Measurements from ENCODE around the gene RO60.

RO60 gene

GRCh38 chr1:193086342-193086741 is 26.9 kb downstream of the RO60 start:
- no peak overlapping the region for H2BK5ac ChIP-seq (ENCODE audit: low read depth, low read length, poor library complexity)
- no peak overlapping the region for H3K14ac ChIP-seq (ENCODE audit: low read length)
- H3K27ac ChIP-seq (ENCODE audit: low read depth, low read length) = no peak overlapping the region
- no peak overlapping the region for H3K4ac ChIP-seq (ENCODE audit: low read depth, low read length)
- H3K79me2 ChIP-seq (ENCODE audit: control insufficient read depth, insufficient read depth, low read length, poor library complexity) = no peaks in the 10 kb centered on the region
- no peak overlapping the region for H3K23ac ChIP-seq (ENCODE audit: low read length)
- no peak overlapping the region for H4K91ac ChIP-seq (ENCODE audit: low read depth, low read length)
- no peak overlapping the region for H2BK12ac ChIP-seq (ENCODE audit: low read length)
- no peak overlapping the region for H3K4me3 ChIP-seq (ENCODE audit: low read depth, low read length)
- no peak overlapping the region for H3K4me2 ChIP-seq (ENCODE audit: low read length)
- no peak overlapping the region for H3K18ac ChIP-seq (ENCODE audit: low read length)
- no CpG with 5 or more reads among the region's 3 CpGs for WGBS (ENCODE audit: extremely low coverage, insufficient coverage, insufficient read length)
- H2AK5ac ChIP-seq (ENCODE audit: low read length) = no peak overlapping the region
- H2AFZ ChIP-seq (ENCODE audit: insufficient read depth, low read length, poor library complexity) = no peak overlapping the region
- no peaks in the 10 kb centered on the region for H3K4me1 ChIP-seq (ENCODE audit: control insufficient read depth in 1 of 2, insufficient read depth in 2 of 2, low read length in 2 of 2)
- H3K9me3 ChIP-seq (ENCODE audit: insufficient read depth, low read depth, low read length) = no peaks in the 10 kb centered on the region
- no peak overlapping the region for H2BK120ac ChIP-seq (ENCODE audit: insufficient read depth, low read length, poor library complexity)
- H3K79me1 ChIP-seq (ENCODE audit: low read length) = no peaks in the 10 kb centered on the region
- DNase-seq = no peak
- H4K12ac ChIP-seq (ENCODE audit: low read depth, low read length) = no peak overlapping the region
- H3K9ac ChIP-seq (ENCODE audit: low read length) = no peak overlapping the region
- H3K36me3 ChIP-seq (ENCODE audit: control insufficient read depth in 1 of 2, insufficient read depth in 2 of 2, low read length in 2 of 2) = peaks cover 6 to 10% of the 10 kb centered on the region in 2 experiments
- no peak overlapping the region for H4K8ac ChIP-seq (ENCODE audit: low read depth, low read length)
- no peaks in the 10 kb centered on the region for H3K27me3 ChIP-seq (ENCODE audit: insufficient read depth, low read length)

- H3K4ac ChIP-seq (ENCODE audit: low read depth, low read length) = no peak overlapping the region
- H3K18ac ChIP-seq (ENCODE audit: low read length) = no peak overlapping the region
- no peaks in the 10 kb centered on the region for H3K79me1 ChIP-seq (ENCODE audit: low read length)
- no peak overlapping the region for H2BK120ac ChIP-seq (ENCODE audit: insufficient read depth, low read length, poor library complexity)
- H3K9me3 ChIP-seq (ENCODE audit: insufficient read depth, low read depth, low read length) = no peaks in the 10 kb centered on the region
- no peak overlapping the region for H4K91ac ChIP-seq (ENCODE audit: low read depth, low read length)
- H2BK5ac ChIP-seq (ENCODE audit: low read depth, low read length, poor library complexity) = no peak overlapping the region
- no peak overlapping the region for H2AFZ ChIP-seq (ENCODE audit: insufficient read depth, low read length, poor library complexity)
- no peak overlapping the region for H3K4me3 ChIP-seq (ENCODE audit: low read depth, low read length)
- peaks cover 3 to 7% of the 10 kb centered on the region in 2 experiments for H3K36me3 ChIP-seq (ENCODE audit: control insufficient read depth in 1 of 2, insufficient read depth in 2 of 2, low read length in 2 of 2)
- no peak overlapping the region for H3K27ac ChIP-seq (ENCODE audit: low read depth, low read length)
- no peak overlapping the region for H3K23ac ChIP-seq (ENCODE audit: low read length)
- no peak for DNase-seq
- no peaks in the 10 kb centered on the region for H3K4me1 ChIP-seq (ENCODE audit: control insufficient read depth in 1 of 2, insufficient read depth in 2 of 2, low read length in 2 of 2)
- H4K12ac ChIP-seq (ENCODE audit: low read depth, low read length) = no peak overlapping the region
- no peak overlapping the region for H2AK5ac ChIP-seq (ENCODE audit: low read length)
- H3K4me2 ChIP-seq (ENCODE audit: low read length) = no peak overlapping the region
- no CpG with 5 or more reads among the region's 3 CpGs for WGBS (ENCODE audit: extremely low coverage, insufficient coverage, insufficient read length)
- H2BK12ac ChIP-seq (ENCODE audit: low read length) = no peak overlapping the region
- H4K8ac ChIP-seq (ENCODE audit: low read depth, low read length) = no peak overlapping the region
- no peak overlapping the region for H3K9ac ChIP-seq (ENCODE audit: low read length)
- H3K14ac ChIP-seq (ENCODE audit: low read length) = no peak overlapping the region
- no peaks in the 10 kb centered on the region for H3K79me2 ChIP-seq (ENCODE audit: control insufficient read depth, insufficient read depth, low read length, poor library complexity)
- no peaks in the 10 kb centered on the region for H3K27me3 ChIP-seq (ENCODE audit: insufficient read depth, low read length)
Observed at GRCh38 chr1:193087893-193088292, 28.5 kb downstream of the RO60 start.

GRCh38 chr1:193090865-193091264 is 31.5 kb downstream of the RO60 start:
- Histone ChIP-seq H2BK120ac (ENCODE audit: insufficient read depth, low read length, poor library complexity) (no peak overlapping the region), H3K4ac (ENCODE audit: low read depth, low read length) (no peak overlapping the region), H3K14ac (ENCODE audit: low read length) (no peak overlapping the region), H3K79me1 (ENCODE audit: low read length) (no peaks in the 10 kb centered on the region), H3K9ac (ENCODE audit: low read length) (no peak overlapping the region), H3K9me3 (ENCODE audit: insufficient read depth, low read depth, low read length) (no peaks in the 10 kb centered on the region), H3K27ac (ENCODE audit: low read depth, low read length) (no peak overlapping the region), H4K8ac (ENCODE audit: low read depth, low read length) (no peak overlapping the region), H2AK5ac (ENCODE audit: low read length) (no peak overlapping the region), H2AFZ (ENCODE audit: insufficient read depth, low read length, poor library complexity) (no peak overlapping the region), H4K91ac (ENCODE audit: low read depth, low read length) (no peak overlapping the region), H3K4me3 (ENCODE audit: low read depth, low read length) (no peak overlapping the region), H3K4me2 (ENCODE audit: low read length) (no peak overlapping the region), H3K36me3 (ENCODE audit: control insufficient read depth in 1 of 2, insufficient read depth in 2 of 2, low read length in 2 of 2) (peaks cover 6 to 8% of the 10 kb centered on the region in 2 experiments), H3K79me2 (ENCODE audit: control insufficient read depth, insufficient read depth, low read length, poor library complexity) (no peaks in the 10 kb centered on the region), H3K4me1 (ENCODE audit: control insufficient read depth in 1 of 2, insufficient read depth in 2 of 2, low read length in 2 of 2) (no peaks in the 10 kb centered on the region), H3K23ac (ENCODE audit: low read length) (no peak overlapping the region), H3K18ac (ENCODE audit: low read length) (no peak overlapping the region), H2BK5ac (ENCODE audit: low read depth, low read length, poor library complexity) (no peak overlapping the region), H2BK12ac (ENCODE audit: low read length) (no peak overlapping the region), H3K27me3 (ENCODE audit: insufficient read depth, low read length) (no peaks in the 10 kb centered on the region), H4K12ac (ENCODE audit: low read depth, low read length) (no peak overlapping the region)
- DNase-seq = no peak
- WGBS (ENCODE audit: extremely low coverage, insufficient coverage, insufficient read length) = no CpG with 5 or more reads among the region's 1 CpG

GRCh38 chr1:193094112-193094511 is 34.7 kb downstream of the RO60 start:
- no peaks in the 10 kb centered on the region for H3K9me3 ChIP-seq (ENCODE audit: insufficient read depth, low read depth, low read length)
- no peak for DNase-seq
- no peak overlapping the region for H3K18ac ChIP-seq (ENCODE audit: low read length)
- H3K79me2 ChIP-seq (ENCODE audit: control insufficient read depth, insufficient read depth, low read length, poor library complexity) = no peaks in the 10 kb centered on the region
- H3K23ac ChIP-seq (ENCODE audit: low read length) = no peak overlapping the region
- peaks cover 11% of the 10 kb centered on the region in 2 experiments for H3K36me3 ChIP-seq (ENCODE audit: control insufficient read depth in 1 of 2, insufficient read depth in 2 of 2, low read length in 2 of 2)
- no peak overlapping the region for H3K14ac ChIP-seq (ENCODE audit: low read length)
- H4K8ac ChIP-seq (ENCODE audit: low read depth, low read length) = no peak overlapping the region
- no peak overlapping the region for H2BK120ac ChIP-seq (ENCODE audit: insufficient read depth, low read length, poor library complexity)
- no peak overlapping the region for H2AK5ac ChIP-seq (ENCODE audit: low read length)
- H2BK5ac ChIP-seq (ENCODE audit: low read depth, low read length, poor library complexity) = no peak overlapping the region
- no peak overlapping the region for H2AFZ ChIP-seq (ENCODE audit: insufficient read depth, low read length, poor library complexity)
- no peaks in the 10 kb centered on the region for H3K4me1 ChIP-seq (ENCODE audit: control insufficient read depth in 1 of 2, insufficient read depth in 2 of 2, low read length in 2 of 2)
- no peak overlapping the region for H3K4me3 ChIP-seq (ENCODE audit: low read depth, low read length)
- no peak overlapping the region for H3K9ac ChIP-seq (ENCODE audit: low read length)
- H3K27ac ChIP-seq (ENCODE audit: low read depth, low read length) = no peak overlapping the region
- no peak overlapping the region for H4K12ac ChIP-seq (ENCODE audit: low read depth, low read length)
- H3K4me2 ChIP-seq (ENCODE audit: low read length) = no peak overlapping the region
- no peak overlapping the region for H2BK12ac ChIP-seq (ENCODE audit: low read length)
- no peaks in the 10 kb centered on the region for H3K79me1 ChIP-seq (ENCODE audit: low read length)
- no peak overlapping the region for H3K4ac ChIP-seq (ENCODE audit: low read depth, low read length)
- no peak overlapping the region for H4K91ac ChIP-seq (ENCODE audit: low read depth, low read length)
- WGBS (ENCODE audit: extremely low coverage, insufficient coverage, insufficient read length) = no CpG with 5 or more reads among the region's 11 CpGs
- H3K27me3 ChIP-seq (ENCODE audit: insufficient read depth, low read length) = no peaks in the 10 kb centered on the region

Measured in trophoblast cell (in vitro differentiated cells and primary cell).